Measurements from ENCODE around the gene GRIK4.

The GRIK4 gene

DNA sequence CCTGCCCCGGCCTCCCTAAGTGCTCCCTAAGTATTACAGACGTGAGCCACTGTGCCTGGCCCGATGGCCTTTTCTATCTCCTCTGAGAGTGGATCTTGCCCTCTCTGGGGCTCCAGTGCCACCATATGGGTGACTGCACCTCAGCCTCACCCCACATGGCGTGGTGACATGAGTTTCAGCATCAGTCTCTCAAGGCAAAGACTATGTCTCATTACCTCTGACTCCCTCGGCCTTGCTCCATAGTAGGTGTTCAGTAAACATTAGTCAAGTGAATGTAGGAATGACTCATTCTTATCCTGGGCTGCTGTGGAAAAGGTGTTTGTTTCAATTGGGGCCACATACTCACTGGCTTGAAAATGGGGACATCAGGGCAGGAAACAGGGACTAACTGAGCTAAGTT, 168.8 kb downstream of the GRIK4 start:
- TF ChIP-seq TAF1 (IDR thresholded peaks at IDR 0.05; ENCODE audit: borderline replicate concordance, low read depth, low read length) (no peak), POLR2A (IDR thresholded peaks at IDR 0.05; ENCODE audit: low read depth, low read length) (no peak), POLR2AphosphoS5 (IDR thresholded peaks at IDR 0.05; ENCODE audit: low read depth, low read length) (no peak)
- peak; percentile 30 for FAIRE-seq

DNA sequence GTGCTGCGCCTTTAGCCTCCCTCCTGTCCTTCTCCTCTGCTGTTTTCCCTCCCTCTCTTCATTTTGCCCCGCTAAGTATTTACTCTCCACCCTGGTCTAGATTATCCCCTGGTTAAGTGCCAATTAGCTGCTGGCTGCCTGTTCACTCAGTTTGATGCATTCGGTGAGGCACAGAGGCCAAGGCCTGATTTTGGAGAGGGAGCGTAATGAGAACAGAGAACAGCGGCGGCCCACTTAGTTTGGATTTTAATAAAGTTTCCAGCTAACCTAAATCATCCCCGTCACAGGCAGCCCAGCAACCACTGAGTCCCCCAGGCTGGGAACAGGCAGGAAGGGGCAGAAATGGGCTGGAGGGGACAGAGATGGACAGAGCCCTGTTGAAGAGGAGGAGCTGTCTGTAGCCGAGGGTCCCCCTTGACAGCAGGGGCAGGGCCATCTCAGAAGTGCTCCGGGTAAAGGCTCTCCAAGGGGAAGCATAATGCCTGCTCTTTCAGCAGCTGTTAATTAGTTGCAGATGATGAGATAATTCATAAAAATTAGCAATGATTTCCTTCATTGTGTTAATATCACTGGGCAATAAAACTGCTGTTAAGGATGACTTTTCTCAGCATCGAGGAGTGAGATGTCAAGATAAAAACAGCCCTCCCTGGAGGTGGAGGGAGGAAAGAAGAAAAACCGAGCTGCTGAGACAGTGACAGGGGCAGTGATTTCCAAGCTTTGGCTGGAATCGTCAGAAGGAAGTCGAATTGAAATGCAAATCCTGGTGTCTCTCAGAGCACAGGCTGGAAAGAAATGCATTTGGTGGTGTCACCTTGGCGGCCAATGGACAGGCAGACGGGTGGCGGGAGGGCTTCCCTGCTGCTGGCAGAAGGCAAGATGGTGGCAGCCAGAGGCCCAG, 170.1 kb downstream of the GRIK4 start:
- TF ChIP-seq POLR2A (IDR thresholded peaks at IDR 0.05; ENCODE audit: low read depth, low read length), result no peak
- TF ChIP-seq POLR2AphosphoS5 (IDR thresholded peaks at IDR 0.05; ENCODE audit: low read depth, low read length), result no peak
- no peak for TF ChIP-seq TAF1 (IDR thresholded peaks at IDR 0.05; ENCODE audit: borderline replicate concordance, low read depth, low read length)
- peak; percentile 44 for FAIRE-seq
- DNase-seq (ENCODE audit: insufficient read length), result no peak

More for the DNA sequence above, 168.8 kb downstream of the GRIK4 start:
- DNase-seq (ENCODE audit: insufficient read length), result no peak

DNA sequence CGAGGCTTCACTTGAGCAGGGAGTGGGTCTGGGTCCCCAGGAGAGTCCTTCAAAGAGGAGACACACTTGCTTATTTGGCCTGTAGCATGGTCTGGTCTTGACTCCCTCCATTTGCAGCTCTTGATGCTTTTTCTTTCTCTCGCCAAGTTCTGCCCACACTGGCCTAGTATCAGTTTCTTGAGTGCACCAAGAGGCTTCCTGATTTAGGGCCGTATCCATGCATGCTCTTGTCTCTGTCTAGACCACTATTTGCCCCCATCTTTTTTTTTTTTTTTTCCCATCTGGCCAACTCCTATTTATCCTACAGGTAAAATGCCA, 170.7 kb downstream of the GRIK4 start:
- no peak for TF ChIP-seq POLR2A (IDR thresholded peaks at IDR 0.05; ENCODE audit: low read depth, low read length)
- TF ChIP-seq POLR2AphosphoS5 (IDR thresholded peaks at IDR 0.05; ENCODE audit: low read depth, low read length), result no peak
- no peak for TF ChIP-seq TAF1 (IDR thresholded peaks at IDR 0.05; ENCODE audit: borderline replicate concordance, low read depth, low read length)
- FAIRE-seq, result no peak
- DNase-seq (ENCODE audit: insufficient read length), result no peak

DNA sequence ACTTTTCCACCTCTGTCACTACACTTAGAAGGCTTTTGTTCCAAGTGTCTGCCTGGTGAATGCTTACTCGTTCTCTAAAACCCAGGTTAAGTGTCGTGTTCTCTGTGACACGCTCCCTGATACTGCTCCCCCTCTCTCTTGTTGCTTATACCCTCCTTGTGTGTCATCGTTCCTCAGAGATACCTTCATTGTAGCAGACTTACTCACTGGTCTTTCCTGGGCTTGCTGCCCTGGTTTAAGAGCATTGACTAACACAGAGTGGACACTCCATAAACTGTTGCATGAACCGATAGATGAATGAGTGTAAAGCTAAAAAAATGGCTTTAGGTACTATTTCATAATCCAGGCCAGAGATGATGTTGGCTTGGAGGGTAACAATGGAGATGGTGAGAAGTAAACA, 171.3 kb downstream of the GRIK4 start:
- DNase-seq (ENCODE audit: insufficient read length), result no peak
- TF ChIP-seq TAF1 (IDR thresholded peaks at IDR 0.05; ENCODE audit: borderline replicate concordance, low read depth, low read length), result no peak
- TF ChIP-seq POLR2A (IDR thresholded peaks at IDR 0.05; ENCODE audit: low read depth, low read length), result no peak
- no peak for TF ChIP-seq POLR2AphosphoS5 (IDR thresholded peaks at IDR 0.05; ENCODE audit: low read depth, low read length)
- no peak for FAIRE-seq

DNA sequence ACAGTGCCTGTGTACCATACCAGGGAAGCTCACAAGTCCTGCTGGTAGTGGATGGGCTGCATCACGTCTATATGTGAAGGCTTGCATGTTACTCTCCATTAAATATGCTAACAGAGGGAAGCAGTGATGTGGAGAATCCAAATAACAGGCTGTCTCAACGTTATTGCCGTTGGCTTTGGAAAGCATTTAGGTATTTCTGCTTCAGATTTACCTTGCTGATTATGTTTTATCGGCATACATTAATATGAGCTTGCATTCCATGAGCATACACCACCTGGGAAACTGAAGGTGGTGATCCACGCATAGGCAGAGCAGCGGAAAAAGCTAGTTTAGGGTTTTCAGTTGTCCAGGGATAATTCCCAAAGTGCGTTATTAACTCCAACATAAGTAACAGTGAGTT, 175.0 kb downstream of the GRIK4 start:
- no peak for FAIRE-seq
- DNase-seq (ENCODE audit: insufficient read length), result no peak
- no peak for TF ChIP-seq TAF1 (IDR thresholded peaks at IDR 0.05; ENCODE audit: borderline replicate concordance, low read depth, low read length)
- TF ChIP-seq POLR2AphosphoS5 (IDR thresholded peaks at IDR 0.05; ENCODE audit: low read depth, low read length), result no peak
- no peak for TF ChIP-seq POLR2A (IDR thresholded peaks at IDR 0.05; ENCODE audit: low read depth, low read length)

DNA sequence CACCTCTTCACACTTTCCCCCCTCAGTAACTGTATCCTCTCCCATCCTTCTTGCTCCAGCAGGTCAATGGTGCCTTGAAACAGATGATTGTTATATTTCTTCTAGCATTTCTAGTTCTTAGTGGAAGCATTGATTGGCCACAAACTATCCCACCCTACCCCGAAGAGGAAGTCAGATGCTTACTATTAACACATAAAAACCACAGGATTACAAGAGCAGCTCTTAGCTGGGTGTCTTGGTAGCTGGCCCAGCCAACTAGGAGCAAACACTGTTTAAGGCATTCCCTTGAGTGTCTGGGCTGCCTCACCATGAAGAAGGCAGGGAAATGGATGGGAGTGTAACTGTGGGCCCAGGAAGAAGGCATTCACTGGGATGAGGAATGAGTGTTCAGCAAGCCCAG, 176.6 kb downstream of the GRIK4 start:
- FAIRE-seq, result no peak
- no peak for TF ChIP-seq POLR2AphosphoS5 (IDR thresholded peaks at IDR 0.05; ENCODE audit: low read depth, low read length)
- TF ChIP-seq POLR2A (IDR thresholded peaks at IDR 0.05; ENCODE audit: low read depth, low read length), result no peak
- DNase-seq (ENCODE audit: insufficient read length), result no peak

DNA sequence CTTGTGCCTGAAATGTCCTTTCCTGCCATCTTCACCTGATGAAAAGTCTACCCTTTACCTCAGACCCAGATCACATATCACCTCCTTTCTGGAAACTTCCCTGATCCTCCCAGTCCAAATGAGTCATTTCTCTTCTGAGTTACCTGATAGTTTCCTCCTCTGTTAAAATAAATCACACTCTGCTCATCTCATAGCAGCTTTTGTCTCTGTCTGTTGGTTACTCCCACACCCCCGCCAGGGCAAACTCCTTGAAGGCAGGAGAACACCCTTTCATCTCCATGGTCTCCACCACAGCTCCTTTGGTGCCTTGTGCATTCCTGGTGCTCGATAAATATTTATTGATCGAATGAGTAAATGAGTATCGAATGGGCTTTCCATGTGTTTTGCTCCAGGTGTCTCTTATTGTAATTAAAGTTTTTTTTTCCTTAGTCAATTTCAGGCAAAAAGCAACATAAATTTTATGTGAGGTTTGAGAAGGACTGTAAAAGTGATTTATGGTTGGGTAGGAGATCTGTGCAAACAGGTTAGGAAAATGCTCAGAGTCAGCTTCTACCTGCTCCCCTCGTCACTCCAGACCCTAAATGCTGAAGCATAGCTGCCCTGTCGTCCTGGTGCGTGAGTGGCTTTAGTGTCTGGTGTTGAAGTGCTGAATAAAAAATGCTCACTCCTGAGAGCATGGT, 178.2 kb downstream of the GRIK4 start:
- TF ChIP-seq TAF1 (IDR thresholded peaks at IDR 0.05; ENCODE audit: borderline replicate concordance, low read depth, low read length), result no peak
- TF ChIP-seq POLR2AphosphoS5 (IDR thresholded peaks at IDR 0.05; ENCODE audit: low read depth, low read length), result no peak
- no peak for TF ChIP-seq POLR2A (IDR thresholded peaks at IDR 0.05; ENCODE audit: low read depth, low read length)
- FAIRE-seq, result no peak

DNA sequence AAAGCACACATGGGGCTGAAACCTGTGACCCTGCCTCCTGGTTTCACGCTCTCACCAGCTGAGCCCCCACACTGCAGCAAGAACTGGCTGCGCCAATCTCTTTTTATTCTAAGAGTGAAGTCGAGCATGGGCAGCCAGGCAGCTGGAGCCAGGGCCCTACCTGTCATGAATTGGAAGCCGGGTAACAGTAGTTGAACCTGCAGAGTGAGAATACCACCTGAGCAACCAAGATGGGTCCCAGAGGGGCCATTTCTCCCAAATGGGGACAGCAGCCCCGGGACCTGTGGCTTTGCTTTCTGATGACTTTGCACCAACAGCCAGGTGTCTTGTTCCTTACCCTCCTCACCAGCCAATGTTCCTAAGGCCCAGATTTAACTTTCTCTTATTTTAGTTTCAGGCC, 178.9 kb downstream of the GRIK4 start:
- FAIRE-seq, result no peak
- TF ChIP-seq TAF1 (IDR thresholded peaks at IDR 0.05; ENCODE audit: borderline replicate concordance, low read depth, low read length) (no peak), POLR2A (IDR thresholded peaks at IDR 0.05; ENCODE audit: low read depth, low read length) (no peak), POLR2AphosphoS5 (IDR thresholded peaks at IDR 0.05; ENCODE audit: low read depth, low read length) (no peak)
- DNase-seq (ENCODE audit: insufficient read length), result no peak

More for the DNA sequence above, 178.2 kb downstream of the GRIK4 start:
- no peak for DNase-seq (ENCODE audit: insufficient read length)

DNA sequence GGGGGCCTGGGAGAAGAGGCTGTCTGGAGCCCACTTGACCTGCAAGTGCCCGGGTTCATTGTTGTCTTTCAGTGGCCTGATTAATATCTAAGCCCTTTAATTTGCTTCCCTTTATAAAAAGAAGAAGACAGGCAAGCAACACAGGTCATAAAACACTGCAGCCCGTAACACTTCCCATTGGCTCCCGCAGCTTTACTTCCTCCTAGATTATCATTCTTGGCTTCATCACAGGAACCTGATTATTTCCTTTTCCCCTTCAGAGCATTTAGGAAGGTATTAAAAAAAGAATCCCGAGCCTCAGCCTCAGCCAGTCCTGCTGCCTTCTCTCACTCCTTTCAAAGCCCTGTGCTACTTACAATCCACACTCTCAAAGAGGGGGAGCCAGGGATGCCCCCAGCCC, 183.2 kb downstream of the GRIK4 start:
- TF ChIP-seq TAF1 (IDR thresholded peaks at IDR 0.05; ENCODE audit: borderline replicate concordance, low read depth, low read length), result no peak
- no peak for TF ChIP-seq POLR2A (IDR thresholded peaks at IDR 0.05; ENCODE audit: low read depth, low read length)
- TF ChIP-seq POLR2AphosphoS5 (IDR thresholded peaks at IDR 0.05; ENCODE audit: low read depth, low read length), result no peak
- DNase-seq (ENCODE audit: insufficient read length) (no peak), FAIRE-seq (no peak)

DNA sequence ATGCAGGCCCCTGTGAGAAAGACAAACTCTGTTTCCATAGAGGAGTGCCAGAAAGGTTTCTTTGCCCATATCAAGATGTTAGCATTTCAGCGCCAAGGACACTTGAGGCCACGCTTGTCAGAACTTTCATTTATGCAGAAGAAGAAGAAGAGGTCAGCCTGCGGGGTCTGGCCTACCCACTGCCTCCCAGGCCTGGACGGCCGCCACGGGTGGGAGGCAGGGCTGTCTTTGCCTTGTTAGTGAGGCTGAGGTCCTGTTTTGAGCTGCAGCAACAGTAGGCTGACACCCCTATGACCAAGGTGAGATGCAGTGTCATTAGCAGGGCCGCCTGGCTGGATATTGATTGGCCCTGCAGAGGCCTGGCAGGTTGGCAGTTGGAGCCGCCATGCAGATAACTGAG, 183.9 kb downstream of the GRIK4 start:
- no peak for DNase-seq (ENCODE audit: insufficient read length)
- TF ChIP-seq POLR2A (IDR thresholded peaks at IDR 0.05; ENCODE audit: low read depth, low read length) (no peak), POLR2AphosphoS5 (IDR thresholded peaks at IDR 0.05; ENCODE audit: low read depth, low read length) (no peak), TAF1 (IDR thresholded peaks at IDR 0.05; ENCODE audit: borderline replicate concordance, low read depth, low read length) (no peak)
- no peak for FAIRE-seq

DNA sequence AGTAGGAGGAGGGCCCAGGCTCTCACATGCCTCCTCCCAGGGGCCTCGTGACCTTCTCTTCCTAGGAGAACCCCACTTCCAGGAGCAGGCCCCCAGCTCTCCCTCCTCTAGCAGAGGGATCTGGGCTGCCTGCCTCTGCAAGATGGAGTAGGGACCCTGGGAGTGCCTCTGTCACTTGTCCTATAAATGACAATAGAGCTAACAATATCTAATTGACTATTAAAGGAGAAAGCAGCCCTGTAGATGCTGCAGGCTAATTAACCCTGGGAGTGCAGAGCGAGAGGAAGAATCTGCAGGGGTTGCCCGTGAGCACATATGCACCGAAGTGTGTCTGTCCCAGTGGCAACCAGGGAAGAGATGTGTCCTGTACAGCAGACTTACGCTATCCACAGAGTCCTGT, 184.4 kb downstream of the GRIK4 start:
- DNase-seq (ENCODE audit: insufficient read length) (no peak), FAIRE-seq (no peak)
- no peak for TF ChIP-seq TAF1 (IDR thresholded peaks at IDR 0.05; ENCODE audit: borderline replicate concordance, low read depth, low read length)
- no peak for TF ChIP-seq POLR2AphosphoS5 (IDR thresholded peaks at IDR 0.05; ENCODE audit: low read depth, low read length)
- TF ChIP-seq POLR2A (IDR thresholded peaks at IDR 0.05; ENCODE audit: low read depth, low read length), result no peak

Data from GM12892 (cell line).